Measurements from ENCODE around the gene CAMK1D. TPM values are rescaled to one million over a fixed set of nuclear protein-coding genes. Genes with fewer than 3 reads are reported as not detected.
"Not testable (repeated sequence)": the region's sequence is repeated elsewhere in the genome, so short reads cannot be mapped to it uniquely, and the experiment has no call there.

The CAMK1D gene
- total RNA-seq, 1 experiment from 2014 or later, result 10.2 TPM

- Mint-ChIP-seq H3K27me3 (ENCODE audit: low read depth) (no peaks in the 10 kb centered on the region), H3K27ac (peak overlapping the region; percentile 57; the same call in 1 of the 2 replicates), H3K9me3 (peaks cover 16% of the 10 kb centered on the region), H3K4me3 (no peak overlapping the region), H3K4me1 (peaks cover 10% of the 10 kb centered on the region), H3K36me3 (no peaks in the 10 kb centered on the region)
- no peak for DNase-seq (ENCODE audit: low spot score)
- POLR2A ChIA-PET, result no interaction called here
- no peak for ATAC-seq
- TF ChIP-seq FOXJ3 (CRISPR knock-in tag; IDR thresholded peaks at IDR 0.05; ENCODE audit: borderline replicate concordance), result no peak
- CTCF ChIA-PET, result no interaction called here
Observed at GRCh38 chr10:12541446-12542067, 192.2 kb downstream of the CAMK1D start.

- Mint-ChIP-seq H3K4me3 (no peak overlapping the region), H3K27me3 (ENCODE audit: low read depth) (no peaks in the 10 kb centered on the region), H3K27ac (no peak overlapping the region), H3K9me3 (peaks cover 16% of the 10 kb centered on the region), H3K36me3 (no peaks in the 10 kb centered on the region), H3K4me1 (peaks cover 10% of the 10 kb centered on the region)
- TF ChIP-seq CREB1 (CRISPR knock-in tag; IDR thresholded peaks at IDR 0.05) (no peak), HMGXB4 (CRISPR knock-in tag; IDR thresholded peaks at IDR 0.05) (no peak), PRRX2 (CRISPR knock-in tag; IDR thresholded peaks at IDR 0.05) (no peak), USF2 (CRISPR knock-in tag; IDR thresholded peaks at IDR 0.05) (no peak), GABPB1 (CRISPR knock-in tag; IDR thresholded peaks at IDR 0.05) (no peak)
- ChIA-PET POLR2A (no interaction called here), CTCF (no interaction called here)
- no peak for ATAC-seq
- DNase-seq (ENCODE audit: low spot score), result no peak
Observed at GRCh38 chr10:12542133-12542670, 192.9 kb downstream of the CAMK1D start.

GRCh38 chr10:12543589-12543988 is 194.2 kb downstream of the CAMK1D start:
- ChIA-PET POLR2A (no interaction called here), CTCF (no interaction called here)
- TF ChIP-seq USF2 (CRISPR knock-in tag; IDR thresholded peaks at IDR 0.05), result no peak
- no peak for TF ChIP-seq AFF4 (CRISPR knock-in tag; IDR thresholded peaks at IDR 0.05; ENCODE audit: borderline replicate concordance)
- TF ChIP-seq IRF1 (CRISPR knock-in tag; IDR thresholded peaks at IDR 0.05), result no peak
- no peak for TF ChIP-seq GABPB1 (CRISPR knock-in tag; IDR thresholded peaks at IDR 0.05)
- no peak for TF ChIP-seq ZNF138 (CRISPR knock-in tag; conservative IDR thresholded peaks at IDR 0.05)
- TF ChIP-seq TCF7 (CRISPR knock-in tag; IDR thresholded peaks at IDR 0.05; ENCODE audit: low read depth), result no peak
- no peak for TF ChIP-seq TEAD1 (CRISPR knock-in tag; IDR thresholded peaks at IDR 0.05)
- TF ChIP-seq ZNF423 (CRISPR knock-in tag; IDR thresholded peaks at IDR 0.05), result no peak
- no peak for TF ChIP-seq SOX15 (CRISPR knock-in tag; IDR thresholded peaks at IDR 0.05)
- TF ChIP-seq ZNF317 (CRISPR knock-in tag; IDR thresholded peaks at IDR 0.05; ENCODE audit: borderline replicate concordance, low read depth), result no peak
- no peak for TF ChIP-seq CTCF (IDR thresholded peaks at IDR 0.05)
- no peak for TF ChIP-seq RELA (CRISPR knock-in tag; IDR thresholded peaks at IDR 0.05; ENCODE audit: borderline replicate concordance)
- no peak for TF ChIP-seq JUN (CRISPR knock-in tag; IDR thresholded peaks at IDR 0.05)
- TF ChIP-seq ZNF219 (CRISPR knock-in tag; IDR thresholded peaks at IDR 0.05; ENCODE audit: borderline replicate concordance), result no peak
- no peak overlapping the region for H3K27ac Mint-ChIP-seq
- H3K4me3 Mint-ChIP-seq, result no peak overlapping the region
- ATAC-seq (peak; percentile 60), DNase-seq (ENCODE audit: low spot score) (no peak)
- H3K27me3 Mint-ChIP-seq (ENCODE audit: low read depth), result no peaks in the 10 kb centered on the region
- peaks cover 16% of the 10 kb centered on the region for H3K9me3 Mint-ChIP-seq
- peaks cover 10% of the 10 kb centered on the region for H3K4me1 Mint-ChIP-seq
- no peaks in the 10 kb centered on the region for H3K36me3 Mint-ChIP-seq

- H3K4me1 Mint-ChIP-seq; H3K27ac Mint-ChIP-seq; CTCF ChIA-PET; POLR2A ChIA-PET; DNase-seq (ENCODE audit: low spot score); H3K27me3 Mint-ChIP-seq (ENCODE audit: low read depth); ATAC-seq; H3K36me3 Mint-ChIP-seq; H3K4me3 Mint-ChIP-seq: not testable (repeated sequence)
- peaks cover 24% of the 10 kb centered on the region for H3K9me3 Mint-ChIP-seq
Observed at GRCh38 chr10:12546160-12546802, 196.9 kb downstream of the CAMK1D start.

Data from WTC11 (cell line).